ENCODE measurements around the gene VPS18. TPM values are rescaled to one million over a fixed set of nuclear protein-coding genes. Genes with fewer than 3 reads are reported as not detected.
A peak's percentile ranks its signal among the peaks of the same experiment; 100 is the strongest.

The VPS18 gene
- total RNA-seq, 2 donors from 2014 or later = 26.6 to 29.0 TPM

GRCh38 chr15:40937762-40938535 is 43.7 kb downstream of the VPS18 start:
- H3K4me3 ChIP-seq (ENCODE audit: low read length) = no peak overlapping the region
- H3K9ac ChIP-seq (ENCODE audit: extremely low read depth, low read length, poor library complexity, severe bottlenecking) = no peak overlapping the region
- no peaks in the 10 kb centered on the region for H3K4me1 ChIP-seq (ENCODE audit: control insufficient read depth, insufficient read depth, low read length)
- no peaks in the 10 kb centered on the region for H3K9me3 ChIP-seq (ENCODE audit: control insufficient read depth, low read length)
- no peaks in the 10 kb centered on the region for H3K36me3 Mint-ChIP-seq (ENCODE audit: low read depth)
- H3K27ac Mint-ChIP-seq = no peak overlapping the region
- peaks cover 71% of the 10 kb centered on the region for H3K27me3 Mint-ChIP-seq (ENCODE audit: insufficient read depth)
- H3K9me3 Mint-ChIP-seq = no peaks in the 10 kb centered on the region
- no peak overlapping the region for H3K4me3 Mint-ChIP-seq
- no peak overlapping the region for H3K27ac ChIP-seq (ENCODE audit: low read depth, low read length)
- WGBS, 2 experiments (ENCODE audit: insufficient coverage in 1 of 2, insufficient read length in 1 of 2) = 73 to 83% methylated on average over 10 to 19 of the region's 19 CpGs
- peaks cover 10% of the 10 kb centered on the region for H3K4me1 Mint-ChIP-seq
- no peaks in the 10 kb centered on the region for H3K36me3 ChIP-seq (ENCODE audit: control insufficient read depth, insufficient read depth, low read length)
- TF ChIP-seq CTCF (conservative IDR thresholded peaks at IDR 0.05) = peak; percentile 67
- H3K27me3 ChIP-seq (ENCODE audit: control insufficient read depth, insufficient read depth, low read length, poor library complexity, severe bottlenecking) = peaks cover 50% of the 10 kb centered on the region
- peak; percentile 47 for DNase-seq

- no peak overlapping the region for H3K27ac ChIP-seq (ENCODE audit: low read depth, low read length)
- no peak for DNase-seq
- H3K4me1 ChIP-seq (ENCODE audit: control insufficient read depth, insufficient read depth, low read length) = no peaks in the 10 kb centered on the region
- H3K9ac ChIP-seq (ENCODE audit: extremely low read depth, low read length, poor library complexity, severe bottlenecking) = no peak overlapping the region
- Mint-ChIP-seq H3K27ac (no peak overlapping the region), H3K4me3 (no peak overlapping the region), H3K27me3 (ENCODE audit: insufficient read depth) (peaks cover 71% of the 10 kb centered on the region), H3K4me1 (peaks cover 6% of the 10 kb centered on the region), H3K9me3 (no peaks in the 10 kb centered on the region), H3K36me3 (ENCODE audit: low read depth) (no peaks in the 10 kb centered on the region)
- TF ChIP-seq CTCF (conservative IDR thresholded peaks at IDR 0.05) = no peak
- peaks cover 44% of the 10 kb centered on the region for H3K27me3 ChIP-seq (ENCODE audit: control insufficient read depth, insufficient read depth, low read length, poor library complexity, severe bottlenecking)
- no peak overlapping the region for H3K4me3 ChIP-seq (ENCODE audit: low read length)
- no peaks in the 10 kb centered on the region for H3K9me3 ChIP-seq (ENCODE audit: control insufficient read depth, low read length)
- 91 to 100% methylated on average over 2 to 6 of the region's 6 CpGs for WGBS, 2 experiments (ENCODE audit: insufficient coverage in 1 of 2, insufficient read length in 1 of 2)
- no peaks in the 10 kb centered on the region for H3K36me3 ChIP-seq (ENCODE audit: control insufficient read depth, insufficient read depth, low read length)
Measured at GRCh38 chr15:40938536-40938870, 44.3 kb downstream of the VPS18 start.

- Histone ChIP-seq H3K4me3 (ENCODE audit: low read length) (no peak overlapping the region), H3K36me3 (ENCODE audit: control insufficient read depth, insufficient read depth, low read length) (no peaks in the 10 kb centered on the region), H3K4me1 (ENCODE audit: control insufficient read depth, insufficient read depth, low read length) (no peaks in the 10 kb centered on the region), H3K27me3 (ENCODE audit: control insufficient read depth, insufficient read depth, low read length, poor library complexity, severe bottlenecking) (peaks cover 26% of the 10 kb centered on the region), H3K9ac (ENCODE audit: extremely low read depth, low read length, poor library complexity, severe bottlenecking) (no peak overlapping the region), H3K9me3 (ENCODE audit: control insufficient read depth, low read length) (no peaks in the 10 kb centered on the region), H3K27ac (ENCODE audit: low read depth, low read length) (no peak overlapping the region)
- TF ChIP-seq CTCF (conservative IDR thresholded peaks at IDR 0.05) = no peak
- Mint-ChIP-seq H3K4me1 (peaks cover 4% of the 10 kb centered on the region), H3K27me3 (ENCODE audit: insufficient read depth) (peaks cover 72% of the 10 kb centered on the region), H3K27ac (no peak overlapping the region), H3K4me3 (peak overlapping the region; percentile 49), H3K9me3 (no peaks in the 10 kb centered on the region), H3K36me3 (ENCODE audit: low read depth) (no peaks in the 10 kb centered on the region)
- DNase-seq = no peak
- WGBS, 2 experiments (ENCODE audit: insufficient coverage in 1 of 2, insufficient read length in 1 of 2) = 80 to 90% methylated on average over 9 to 15 of the region's 15 CpGs
Measured at GRCh38 chr15:40940296-40940801, 46.1 kb downstream of the VPS18 start.

Data from endodermal cell (in vitro differentiated cells).